Measurements from ENCODE around the gene BTD.

DNA sequence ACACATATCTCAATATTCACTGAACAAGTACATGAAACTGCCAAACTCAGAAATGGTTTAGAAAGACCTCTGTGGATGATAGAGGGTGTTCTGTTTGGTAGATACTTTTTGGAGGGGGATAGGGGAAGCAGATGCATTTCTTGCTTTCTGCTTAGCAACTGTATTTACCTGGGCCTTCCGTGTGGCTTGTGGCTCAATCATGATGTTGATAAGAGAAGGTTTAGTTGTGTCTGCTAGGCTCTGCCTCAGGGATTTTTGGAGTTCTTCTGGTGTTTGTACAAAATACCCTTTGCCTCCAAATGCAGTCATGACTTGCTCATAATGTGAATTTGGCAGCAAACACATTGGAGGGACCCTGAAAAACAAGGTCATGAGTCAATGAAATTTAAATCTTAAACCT is 38.4 kb upstream of the BTD start:
- no peak for TF ChIP-seq ZC3H10 (CRISPR knock-in tag; IDR thresholded peaks at IDR 0.05)
- TF ChIP-seq, protein P1, sequence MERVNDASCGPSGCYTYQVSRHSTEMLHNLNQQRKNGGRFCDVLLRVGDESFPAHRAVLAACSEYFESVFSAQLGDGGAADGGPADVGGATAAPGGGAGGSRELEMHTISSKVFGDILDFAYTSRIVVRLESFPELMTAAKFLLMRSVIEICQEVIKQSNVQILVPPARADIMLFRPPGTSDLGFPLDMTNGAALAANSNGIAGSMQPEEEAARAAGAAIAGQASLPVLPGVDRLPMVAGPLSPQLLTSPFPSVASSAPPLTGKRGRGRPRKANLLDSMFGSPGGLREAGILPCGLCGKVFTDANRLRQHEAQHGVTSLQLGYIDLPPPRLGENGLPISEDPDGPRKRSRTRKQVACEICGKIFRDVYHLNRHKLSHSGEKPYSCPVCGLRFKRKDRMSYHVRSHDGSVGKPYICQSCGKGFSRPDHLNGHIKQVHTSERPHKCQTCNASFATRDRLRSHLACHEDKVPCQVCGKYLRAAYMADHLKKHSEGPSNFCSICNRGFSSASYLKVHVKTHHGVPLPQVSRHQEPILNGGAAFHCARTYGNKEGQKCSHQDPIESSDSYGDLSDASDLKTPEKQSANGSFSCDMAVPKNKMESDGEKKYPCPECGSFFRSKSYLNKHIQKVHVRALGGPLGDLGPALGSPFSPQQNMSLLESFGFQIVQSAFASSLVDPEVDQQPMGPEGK (CRISPR knock-in tag; IDR thresholded peaks at IDR 0.05; ENCODE audit: borderline replicate concordance) = no peak
- no peak for TF ChIP-seq BACH2 (CRISPR knock-in tag; IDR thresholded peaks at IDR 0.05; ENCODE audit: borderline replicate concordance)
- no peak for TF ChIP-seq GLIS3 (CRISPR knock-in tag; IDR thresholded peaks at IDR 0.05)
- TF ChIP-seq, protein P2, sequence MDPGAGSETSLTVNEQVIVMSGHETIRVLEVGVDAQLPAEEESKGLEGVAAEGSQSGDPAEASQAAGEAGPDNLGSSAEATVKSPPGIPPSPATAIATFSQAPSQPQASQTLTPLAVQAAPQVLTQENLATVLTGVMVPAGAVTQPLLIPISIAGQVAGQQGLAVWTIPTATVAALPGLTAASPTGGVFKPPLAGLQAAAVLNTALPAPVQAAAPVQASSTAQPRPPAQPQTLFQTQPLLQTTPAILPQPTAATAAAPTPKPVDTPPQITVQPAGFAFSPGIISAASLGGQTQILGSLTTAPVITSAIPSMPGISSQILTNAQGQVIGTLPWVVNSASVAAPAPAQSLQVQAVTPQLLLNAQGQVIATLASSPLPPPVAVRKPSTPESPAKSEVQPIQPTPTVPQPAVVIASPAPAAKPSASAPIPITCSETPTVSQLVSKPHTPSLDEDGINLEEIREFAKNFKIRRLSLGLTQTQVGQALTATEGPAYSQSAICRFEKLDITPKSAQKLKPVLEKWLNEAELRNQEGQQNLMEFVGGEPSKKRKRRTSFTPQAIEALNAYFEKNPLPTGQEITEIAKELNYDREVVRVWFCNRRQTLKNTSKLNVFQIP (CRISPR knock-in tag; IDR thresholded peaks at IDR 0.05; ENCODE audit: borderline replicate concordance, low read depth) = no peak
- no peak for TF ChIP-seq ARNTL (CRISPR knock-in tag; IDR thresholded peaks at IDR 0.05; ENCODE audit: borderline replicate concordance, low read depth)
- no peak for TF ChIP-seq TOX (CRISPR knock-in tag; IDR thresholded peaks at IDR 0.05; ENCODE audit: borderline replicate concordance)

Data from SK-N-SH treated with all-trans-retinoic acid at 6 μM for 48 hours (cell line).